HFFc6 (cell line): ENCODE measurements around the gene HSD11B2. TPM values are rescaled to one million over a fixed set of nuclear protein-coding genes. Genes with fewer than 3 reads are reported as not detected.

Experiments
- DNase-seq: peaks from one replicate; pipeline ENCODE4 v3.0.0-alpha.2; 2018
- H3K27ac Mint-ChIP-seq: 2 replicates; pipeline ENCODE4 v1.8.0; 2020; ENCODE audit warnings: mild to moderate bottlenecking, mixed read lengths
- H3K27me3 Mint-ChIP-seq: 2 replicates; pipeline ENCODE4 v1.8.0; 2021; ENCODE audit warnings: mild to moderate bottlenecking, moderate library complexity, mixed read lengths; ENCODE audit not compliant: insufficient read depth
- H3K36me3 Mint-ChIP-seq: 2 replicates; pipeline ENCODE4 v1.8.0; 2021; ENCODE audit warnings: low read depth, mixed read lengths
- H3K4me1 Mint-ChIP-seq: 2 replicates; pipeline ENCODE4 v1.8.0; 2020; ENCODE audit warnings: low read depth, mixed read lengths
- H3K4me3 Mint-ChIP-seq: 2 replicates; pipeline ENCODE4 v1.8.0; 2020; ENCODE audit warnings: mild to moderate bottlenecking, moderate library complexity, mixed read lengths
- H3K9me3 Mint-ChIP-seq: 2 replicates; pipeline ENCODE4 v1.8.0; 2020; ENCODE audit warnings: mild to moderate bottlenecking, mixed read lengths
- total RNA-seq, 6 experiments: library from RNA; stranded (reverse); fragmentation: NEBNext Ultra II Directional; extraction: Animal tissue kit (Norgen Biotek cat#: 25700); gene quantifications; 2 replicates in 1 of 6; 3 replicates in 5 of 6; pipeline ENCODE4 v1.2.3, GENCODE V29; 2021
- TF ChIP-seq, protein P1 (sequence below): fragments of 200-600 bp; sonication (generic); IDR thresholded peaks from 2 replicates; pipeline ENCODE4 v1.5.0; 2021; ENCODE audit warnings: antibody characterized with exemption, mild to moderate bottlenecking

HSD11B2 gene
- total RNA-seq, 6 experiments from 2014 or later: not detected

DNA sequence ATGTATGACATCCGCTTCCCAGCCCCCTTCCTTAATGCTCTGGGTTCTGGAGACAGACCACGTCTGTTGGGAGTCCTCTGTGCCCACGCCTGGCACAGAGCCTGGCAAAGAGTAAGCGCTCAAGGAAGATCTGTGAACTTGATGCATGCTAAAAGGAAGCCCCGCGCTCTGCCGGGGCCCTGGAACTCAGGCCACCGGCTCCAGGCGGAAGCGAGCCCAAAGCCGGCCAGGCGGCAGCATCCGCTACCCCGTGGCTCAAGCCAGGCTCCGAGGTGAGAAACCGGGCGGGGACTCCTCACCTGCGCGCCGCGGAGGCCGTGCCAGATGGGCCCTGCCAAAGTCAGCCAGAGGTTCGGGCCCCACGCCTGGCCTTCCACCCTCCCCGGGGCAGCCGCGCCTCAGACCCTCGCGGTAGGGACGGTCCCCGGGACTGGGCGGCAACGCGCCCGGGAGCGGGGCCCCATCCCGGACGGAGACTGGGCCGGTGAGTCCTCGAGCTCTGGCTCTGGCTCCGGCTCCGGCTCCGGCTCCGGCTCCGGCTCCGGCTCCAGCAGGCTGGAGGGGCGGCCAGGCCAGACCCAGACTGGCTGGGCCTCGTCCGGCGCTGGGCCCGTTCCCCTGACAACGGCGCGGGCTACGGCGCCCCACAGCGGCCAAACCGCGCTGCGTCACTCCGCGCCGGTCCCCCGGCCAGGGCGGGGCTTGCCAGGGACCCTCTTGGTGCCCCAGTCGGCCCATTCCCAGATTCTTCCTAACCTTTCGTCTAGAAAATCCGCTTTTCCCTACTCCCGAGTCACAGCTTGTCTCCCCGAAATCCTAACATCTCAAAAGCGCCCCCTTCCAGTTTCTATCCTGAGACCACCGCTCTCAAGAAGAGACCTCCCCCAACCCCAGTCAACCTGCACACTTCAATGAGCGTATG, 14.8 kb upstream of the HSD11B2 start, which contains the start of gene ZDHHC1:
Gene ZDHHC1, minus strand, starts transcription at position 606 of the 922 bp plus-strand sequence. CDS start 8,702 bp downstream, outside the sequence.
- peak; percentile 33 for DNase-seq
- Mint-ChIP-seq H3K9me3 (no peaks in the 10 kb centered on the region), H3K4me1 (peaks cover 33% of the 10 kb centered on the region), H3K27ac (peak within 1 kb of the TSS; percentile 80), H3K27me3 (peaks cover 8% of the 10 kb centered on the region), H3K4me3 (peak within 1 kb of the TSS; percentile 87), H3K36me3 (no peaks in the 10 kb centered on the region)
- TF ChIP-seq, protein P1, sequence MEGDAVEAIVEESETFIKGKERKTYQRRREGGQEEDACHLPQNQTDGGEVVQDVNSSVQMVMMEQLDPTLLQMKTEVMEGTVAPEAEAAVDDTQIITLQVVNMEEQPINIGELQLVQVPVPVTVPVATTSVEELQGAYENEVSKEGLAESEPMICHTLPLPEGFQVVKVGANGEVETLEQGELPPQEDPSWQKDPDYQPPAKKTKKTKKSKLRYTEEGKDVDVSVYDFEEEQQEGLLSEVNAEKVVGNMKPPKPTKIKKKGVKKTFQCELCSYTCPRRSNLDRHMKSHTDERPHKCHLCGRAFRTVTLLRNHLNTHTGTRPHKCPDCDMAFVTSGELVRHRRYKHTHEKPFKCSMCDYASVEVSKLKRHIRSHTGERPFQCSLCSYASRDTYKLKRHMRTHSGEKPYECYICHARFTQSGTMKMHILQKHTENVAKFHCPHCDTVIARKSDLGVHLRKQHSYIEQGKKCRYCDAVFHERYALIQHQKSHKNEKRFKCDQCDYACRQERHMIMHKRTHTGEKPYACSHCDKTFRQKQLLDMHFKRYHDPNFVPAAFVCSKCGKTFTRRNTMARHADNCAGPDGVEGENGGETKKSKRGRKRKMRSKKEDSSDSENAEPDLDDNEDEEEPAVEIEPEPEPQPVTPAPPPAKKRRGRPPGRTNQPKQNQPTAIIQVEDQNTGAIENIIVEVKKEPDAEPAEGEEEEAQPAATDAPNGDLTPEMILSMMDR: peak; percentile 80

DNA sequence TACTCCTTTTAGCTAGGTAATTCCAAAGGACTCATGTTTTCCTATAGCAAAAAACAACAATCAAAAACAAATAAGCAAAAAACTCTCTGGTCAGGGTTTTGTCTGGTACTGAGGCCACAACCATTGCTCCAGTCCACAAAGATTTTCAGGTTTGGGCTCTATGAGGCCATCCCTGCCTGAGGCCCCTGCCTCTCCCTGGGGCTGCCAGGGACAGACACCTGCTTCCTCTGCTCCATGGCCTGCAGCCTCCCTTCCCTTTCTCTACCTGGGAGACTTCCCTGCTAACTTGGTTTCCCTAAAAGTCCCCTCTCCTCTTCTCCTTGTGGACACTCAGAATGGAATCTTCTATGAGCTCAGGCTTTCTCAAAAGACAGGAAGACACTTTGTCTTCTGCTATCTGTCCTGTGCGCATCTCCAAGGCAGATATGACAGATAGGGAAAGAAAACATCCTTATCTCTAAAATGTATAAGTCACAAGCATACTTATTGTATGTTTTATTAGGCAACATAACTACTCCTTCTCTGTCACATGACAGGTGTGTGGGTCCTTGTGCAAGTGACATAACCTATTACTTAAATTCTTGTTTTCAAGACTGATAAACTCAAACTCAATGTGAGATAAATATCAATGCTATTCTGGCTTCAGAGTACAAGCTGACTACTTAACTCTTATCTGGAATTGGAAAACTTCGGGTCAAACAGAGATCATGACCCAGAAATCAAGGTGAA, 13.4 kb upstream of the HSD11B2 start:
- H3K4me1 Mint-ChIP-seq: peaks cover 33% of the 10 kb centered on the region
- H3K4me3 Mint-ChIP-seq: no peak overlapping the region; the same call in 1 of the 2 replicates
- TF ChIP-seq, protein P1: no peak
- no peaks in the 10 kb centered on the region for H3K36me3 Mint-ChIP-seq
- no peak overlapping the region for H3K27ac Mint-ChIP-seq
- no peaks in the 10 kb centered on the region for H3K9me3 Mint-ChIP-seq
- DNase-seq: no peak
- H3K27me3 Mint-ChIP-seq: peaks cover 10% of the 10 kb centered on the region

DNA sequence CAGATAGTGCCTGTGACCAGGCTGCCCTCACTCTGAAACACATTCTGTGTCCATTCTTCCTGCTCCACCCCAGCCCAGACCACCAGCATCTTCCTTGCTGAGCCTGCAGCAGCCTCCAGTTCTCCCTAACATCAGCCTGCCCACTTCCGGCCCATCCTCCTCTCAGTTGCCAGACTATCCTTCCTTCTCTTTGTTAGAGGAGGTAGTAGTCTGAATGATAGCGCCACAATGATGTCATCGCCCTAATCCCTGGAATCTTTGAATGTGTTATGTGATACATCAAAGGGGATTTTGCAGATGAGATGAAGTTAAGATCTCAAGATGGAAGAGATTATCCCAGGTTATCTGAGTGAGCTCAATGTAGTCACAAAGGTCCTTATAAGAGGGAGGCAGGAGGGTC, 11.4 kb upstream of the HSD11B2 start:
- TF ChIP-seq, protein P1: no peak
- Mint-ChIP-seq H3K27ac (no peak overlapping the region), H3K4me3 (no peak overlapping the region), H3K4me1 (peaks cover 26% of the 10 kb centered on the region), H3K27me3 (peaks cover 13% of the 10 kb centered on the region), H3K9me3 (no peaks in the 10 kb centered on the region), H3K36me3 (no peaks in the 10 kb centered on the region)
- DNase-seq: no peak

DNA sequence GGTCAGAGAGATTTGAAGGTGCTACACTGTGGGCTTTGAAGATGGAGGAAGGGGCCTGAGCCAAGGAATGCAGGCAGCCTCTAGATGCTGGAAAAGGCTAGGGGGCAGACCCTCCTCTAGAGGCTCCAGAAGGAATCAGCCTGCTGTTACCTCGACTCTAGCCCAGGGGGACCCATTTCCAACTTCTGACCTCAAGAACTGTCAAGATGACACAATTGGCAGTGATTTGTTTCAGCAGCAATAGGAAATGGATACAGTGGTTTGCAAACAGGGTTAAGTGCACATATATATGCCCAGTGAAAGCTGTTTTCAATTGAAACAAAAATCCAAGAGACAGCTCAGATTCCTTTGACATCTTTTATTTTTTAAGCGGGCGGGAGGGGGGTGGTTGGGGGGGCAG, 11.0 kb upstream of the HSD11B2 start:
- TF ChIP-seq, protein P1: peak; percentile 12; the same call in 1 of the 2 replicates
- DNase-seq: no peak
- Mint-ChIP-seq H3K27ac (no peak overlapping the region), H3K27me3 (peaks cover 14% of the 10 kb centered on the region), H3K36me3 (no peaks in the 10 kb centered on the region), H3K9me3 (no peaks in the 10 kb centered on the region), H3K4me3 (no peak overlapping the region), H3K4me1 (peaks cover 25% of the 10 kb centered on the region)

DNA sequence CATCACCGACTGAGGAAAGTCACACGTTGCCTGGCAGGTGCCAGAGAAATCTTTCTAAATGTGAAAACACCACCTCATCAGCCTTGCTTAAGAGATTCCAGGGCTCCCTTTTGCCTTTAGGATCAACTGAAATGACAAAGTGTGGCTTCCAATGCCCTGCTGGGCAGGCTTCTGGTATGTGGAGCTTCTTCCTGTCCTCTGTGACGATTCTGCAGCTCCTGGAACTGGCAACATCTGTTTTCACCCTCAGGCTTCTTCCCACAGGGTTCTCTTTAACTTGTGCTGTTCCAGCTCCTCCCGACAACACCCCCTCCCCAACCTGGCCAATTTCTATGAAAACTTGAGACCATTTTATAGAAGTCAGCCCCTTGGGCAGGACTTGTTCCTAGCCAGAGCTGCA, 9.9 kb upstream of the HSD11B2 start:
- no peak overlapping the region for H3K27ac Mint-ChIP-seq
- H3K4me3 Mint-ChIP-seq: no peak overlapping the region
- DNase-seq: no peak
- no peaks in the 10 kb centered on the region for H3K9me3 Mint-ChIP-seq
- no peaks in the 10 kb centered on the region for H3K36me3 Mint-ChIP-seq
- peaks cover 23% of the 10 kb centered on the region for H3K27me3 Mint-ChIP-seq
- peaks cover 19% of the 10 kb centered on the region for H3K4me1 Mint-ChIP-seq
- TF ChIP-seq, protein P1: no peak
